Panc1 (cell line): ENCODE results near the gene TNFAIP1. TPM values are rescaled to one million over a fixed set of nuclear protein-coding genes. Genes with fewer than 3 reads are reported as not detected.
A peak's percentile ranks its signal among the peaks of the same experiment; 100 is the strongest.

Experiments used
- ATAC-seq: fragments of 200-7000 bp; cut with Tn5 transposase; 2 replicates; pipeline ENCODE4 v1.9.1; 2020; ENCODE audit warnings: mild to moderate bottlenecking, moderate library complexity
- BruUV-seq: library from RNA; stranded (reverse); fragments of 400-500 nt; replicated peaks from 2 replicates; lab custom pipeline; 2021; lab: Mats Ljungman, UMichigan
- CTCF ChIA-PET: fragments of 300-600 bp; sonication (Branson Sonifier 250); formaldehyde crosslinking; loops from one replicate; lab custom pipeline; 2022; ENCODE audit warnings: antibody characterized with exemption; lab: Charles Lee
- POLR2A ChIA-PET: fragments of 300-600 bp; sonication (Branson Sonifier 250); formaldehyde crosslinking; loops from one replicate; lab custom pipeline; 2022; ENCODE audit warnings: antibody characterized with exemption; lab: Charles Lee
- DNase-seq: peaks from one replicate; pipeline ENCODE4 v3.0.0-alpha.2; 2010; ENCODE audit warnings: low read depth, low spot score
- H3K27ac ChIP-seq: 2 replicates; pipeline ENCODE4 v1.5.1; 2011; ENCODE audit warnings: mild to moderate bottlenecking, low read length, inconsistent platforms
- H3K27me3 ChIP-seq: fragments of 200-500 bp; sonication (Bioruptor generic); 2 replicates; pipeline ENCODE4 v1.6.0; 2014; ENCODE audit warnings: low read length, inconsistent platforms; ENCODE audit not compliant: control insufficient read depth, insufficient read depth
- H3K36me3 ChIP-seq: fragments of 200-500 bp; sonication (Bioruptor generic); 2 replicates; pipeline ENCODE4 v1.5.1; 2014; ENCODE audit warnings: inconsistent platforms, mild to moderate bottlenecking, low read length, moderate library complexity; ENCODE audit not compliant: control insufficient read depth, insufficient read depth
- H3K4me1 ChIP-seq: 2 replicates; pipeline ENCODE4 v1.5.1; 2011; ENCODE audit warnings: inconsistent platforms, mild to moderate bottlenecking, low read length, moderate library complexity; ENCODE audit not compliant: control insufficient read depth, insufficient read depth
- H3K4me3 ChIP-seq, 2 experiments: 2 replicates each; pipeline ENCODE4 v1.5.1; 2011 to 2012; ENCODE audit warnings: low read depth in 2 of 2, low read length in 2 of 2, mild to moderate bottlenecking in 2 of 2, inconsistent platforms in 1 of 2, moderate library complexity in 1 of 2
- H3K9me3 ChIP-seq: fragments of 200-500 bp; sonication (Bioruptor generic); 2 replicates; pipeline ENCODE4 v1.5.1; 2014; ENCODE audit warnings: low read depth, mild to moderate bottlenecking, inconsistent platforms, low read length, moderate library complexity; ENCODE audit not compliant: control insufficient read depth, insufficient read depth
- POLR2AphosphoS5 ChIP-seq: IDR thresholded peaks from 2 replicates; pipeline ENCODE4 v1.6.1; 2012; ENCODE audit warnings: mild to moderate bottlenecking, low read depth, low read length, moderate library complexity
- SIN3A ChIP-seq: IDR thresholded peaks from 2 replicates; pipeline ENCODE4 v1.6.1; 2012; ENCODE audit warnings: low read depth, mild to moderate bottlenecking, low read length, moderate library complexity, borderline replicate concordance; ENCODE audit not compliant: insufficient read depth
- TCF7L2 ChIP-seq: IDR thresholded peaks from 2 replicates; pipeline ENCODE4 v1.6.1; 2011; ENCODE audit warnings: mild to moderate bottlenecking, low read depth, low read length, inconsistent platforms
- in situ Hi-C: cut with HindIII; loops from 2 replicates; pipeline ENCODE4 v1.10.0; 2016; ENCODE audit warnings: low sequenced_read_pairs, low pct_unique_long_range_greater_than_20kb
- intact Hi-C: fragments of 100-400 bp; cut with micrococcal nuclease; formaldehyde crosslinking; loops from one replicate; pipeline ENCODE4 v1.10.0; 2022; ENCODE audit not compliant: unreplicated experiment
- total RNA-seq: library from RNA; stranded (reverse); gene quantifications from one replicate; pipeline ENCODE4 v1.2.1, GENCODE V29; 2021; ENCODE audit not compliant: unreplicated experiment
- TF ChIP-seq, protein P1 (sequence below), 2 experiments: IDR thresholded peaks; 2 replicates each; pipeline ENCODE4 v1.6.1; 2011 to 2012; ENCODE audit warnings: low read depth in 2 of 2, control low read depth in 1 of 2, low read length in 1 of 2, mild to moderate bottlenecking in 1 of 2, moderate library complexity in 1 of 2; ENCODE audit not compliant: insufficient read depth in 1 of 2
- TF ChIP-seq, protein P2 (sequence below): fragments of 450-650 bp; IDR thresholded peaks from 2 replicates; pipeline ENCODE4 v1.5.1; 2017; ENCODE audit warnings: mild to moderate bottlenecking

The TNFAIP1 gene
- total RNA-seq, 1 experiment from 2014 or later = 55.8 TPM

DNA sequence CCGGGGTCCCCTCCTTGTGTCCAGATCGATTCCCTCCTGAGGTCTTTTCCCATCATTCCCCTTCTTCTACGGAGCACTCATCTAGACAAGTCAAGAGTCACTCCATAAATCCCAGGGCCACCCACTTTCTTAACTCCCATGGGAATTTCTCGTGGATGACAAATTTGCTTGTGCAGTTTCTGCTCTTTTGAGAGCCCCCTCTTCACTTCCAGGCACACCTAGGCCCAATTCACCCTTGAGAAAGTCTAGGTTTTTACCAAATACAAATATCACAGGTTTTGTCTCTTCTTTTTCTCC lies 22.3 kb downstream of the TNFAIP1 start:
- ChIA-PET POLR2A (interaction anchor here (0.7 to 1.5 kb wide), 5 partner anchors 9 to 27 kb away, joined by 3 to 9 read pairs (median 4); partner anchors contain the start of genes IFT20, TNFAIP1 and VTN), CTCF (no interaction called here)
- TF ChIP-seq TCF7L2 (no peak), POLR2AphosphoS5 (no peak), SIN3A (no peak)
- TF ChIP-seq, protein P1, sequence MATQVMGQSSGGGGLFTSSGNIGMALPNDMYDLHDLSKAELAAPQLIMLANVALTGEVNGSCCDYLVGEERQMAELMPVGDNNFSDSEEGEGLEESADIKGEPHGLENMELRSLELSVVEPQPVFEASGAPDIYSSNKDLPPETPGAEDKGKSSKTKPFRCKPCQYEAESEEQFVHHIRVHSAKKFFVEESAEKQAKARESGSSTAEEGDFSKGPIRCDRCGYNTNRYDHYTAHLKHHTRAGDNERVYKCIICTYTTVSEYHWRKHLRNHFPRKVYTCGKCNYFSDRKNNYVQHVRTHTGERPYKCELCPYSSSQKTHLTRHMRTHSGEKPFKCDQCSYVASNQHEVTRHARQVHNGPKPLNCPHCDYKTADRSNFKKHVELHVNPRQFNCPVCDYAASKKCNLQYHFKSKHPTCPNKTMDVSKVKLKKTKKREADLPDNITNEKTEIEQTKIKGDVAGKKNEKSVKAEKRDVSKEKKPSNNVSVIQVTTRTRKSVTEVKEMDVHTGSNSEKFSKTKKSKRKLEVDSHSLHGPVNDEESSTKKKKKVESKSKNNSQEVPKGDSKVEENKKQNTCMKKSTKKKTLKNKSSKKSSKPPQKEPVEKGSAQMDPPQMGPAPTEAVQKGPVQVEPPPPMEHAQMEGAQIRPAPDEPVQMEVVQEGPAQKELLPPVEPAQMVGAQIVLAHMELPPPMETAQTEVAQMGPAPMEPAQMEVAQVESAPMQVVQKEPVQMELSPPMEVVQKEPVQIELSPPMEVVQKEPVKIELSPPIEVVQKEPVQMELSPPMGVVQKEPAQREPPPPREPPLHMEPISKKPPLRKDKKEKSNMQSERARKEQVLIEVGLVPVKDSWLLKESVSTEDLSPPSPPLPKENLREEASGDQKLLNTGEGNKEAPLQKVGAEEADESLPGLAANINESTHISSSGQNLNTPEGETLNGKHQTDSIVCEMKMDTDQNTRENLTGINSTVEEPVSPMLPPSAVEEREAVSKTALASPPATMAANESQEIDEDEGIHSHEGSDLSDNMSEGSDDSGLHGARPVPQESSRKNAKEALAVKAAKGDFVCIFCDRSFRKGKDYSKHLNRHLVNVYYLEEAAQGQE (IDR thresholded peaks at IDR 0.05; ENCODE audit: insufficient read depth in 1 of 2, low read depth in 2 of 2, low read length in 1 of 2) = no peak
- TF ChIP-seq, protein P2, sequence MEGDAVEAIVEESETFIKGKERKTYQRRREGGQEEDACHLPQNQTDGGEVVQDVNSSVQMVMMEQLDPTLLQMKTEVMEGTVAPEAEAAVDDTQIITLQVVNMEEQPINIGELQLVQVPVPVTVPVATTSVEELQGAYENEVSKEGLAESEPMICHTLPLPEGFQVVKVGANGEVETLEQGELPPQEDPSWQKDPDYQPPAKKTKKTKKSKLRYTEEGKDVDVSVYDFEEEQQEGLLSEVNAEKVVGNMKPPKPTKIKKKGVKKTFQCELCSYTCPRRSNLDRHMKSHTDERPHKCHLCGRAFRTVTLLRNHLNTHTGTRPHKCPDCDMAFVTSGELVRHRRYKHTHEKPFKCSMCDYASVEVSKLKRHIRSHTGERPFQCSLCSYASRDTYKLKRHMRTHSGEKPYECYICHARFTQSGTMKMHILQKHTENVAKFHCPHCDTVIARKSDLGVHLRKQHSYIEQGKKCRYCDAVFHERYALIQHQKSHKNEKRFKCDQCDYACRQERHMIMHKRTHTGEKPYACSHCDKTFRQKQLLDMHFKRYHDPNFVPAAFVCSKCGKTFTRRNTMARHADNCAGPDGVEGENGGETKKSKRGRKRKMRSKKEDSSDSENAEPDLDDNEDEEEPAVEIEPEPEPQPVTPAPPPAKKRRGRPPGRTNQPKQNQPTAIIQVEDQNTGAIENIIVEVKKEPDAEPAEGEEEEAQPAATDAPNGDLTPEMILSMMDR = no peak
- intact Hi-C loops = no loop called here
- peaks cover 15% of the 10 kb centered on the region for H3K36me3 ChIP-seq
- peak overlapping the region; percentile 97 for H3K27ac ChIP-seq
- in situ Hi-C loops = no loop called here
- H3K27me3 ChIP-seq = no peaks in the 10 kb centered on the region
- H3K4me1 ChIP-seq = peaks cover 18% of the 10 kb centered on the region
- DNase-seq (no peak), ATAC-seq (no peak)
- H3K4me3 ChIP-seq = peak overlapping the region; percentile 96 to 100
- BruUV-seq = no TSS peak
- no peaks in the 10 kb centered on the region for H3K9me3 ChIP-seq

DNA sequence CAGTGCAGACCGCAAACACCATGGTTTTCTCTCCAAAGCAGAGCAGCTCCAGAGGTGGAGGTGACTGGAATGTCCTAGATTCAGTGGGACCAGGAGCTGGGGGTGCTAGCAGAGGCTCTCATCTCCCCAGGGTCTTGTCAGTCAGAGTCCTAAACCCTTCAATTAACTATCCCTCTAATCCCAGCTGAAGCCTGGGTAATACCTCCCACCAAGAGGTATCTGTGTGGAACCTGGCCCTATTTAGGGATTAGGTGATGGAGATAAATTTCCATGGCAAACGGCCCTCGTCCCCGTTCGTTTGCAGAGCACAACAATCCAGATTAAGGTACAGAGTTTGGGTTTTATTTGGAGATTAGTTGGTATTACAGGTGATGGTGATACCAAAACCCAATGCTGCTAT lies 27.6 kb downstream of the TNFAIP1 start:
- DNase-seq (no peak), ATAC-seq (no peak)
- intact Hi-C loops (no loop called here), in situ Hi-C loops (no loop called here)
- CTCF ChIA-PET = no interaction called here
- POLR2A ChIA-PET = no interaction called here
- peaks cover 5% of the 10 kb centered on the region for H3K4me1 ChIP-seq
- no peak overlapping the region for H3K27ac ChIP-seq
- no peak overlapping the region for H3K4me3 ChIP-seq
- TF ChIP-seq, protein P1 (IDR thresholded peaks at IDR 0.05; ENCODE audit: insufficient read depth in 1 of 2, low read depth in 2 of 2, low read length in 1 of 2) = no peak
- no peaks in the 10 kb centered on the region for H3K27me3 ChIP-seq
- BruUV-seq = no TSS peak
- no peaks in the 10 kb centered on the region for H3K9me3 ChIP-seq
- peaks cover 4% of the 10 kb centered on the region for H3K36me3 ChIP-seq
